HG03196 (cell line): ENCODE data around the gene BPIFB6.

Experiments used
- ATAC-seq: cut with Tn5 transposase; IDR thresholded peaks from one replicate; pipeline ENCODE4 v1.9.1; 2021; ENCODE audit not compliant: unreplicated experiment

The BPIFB6 gene

DNA sequence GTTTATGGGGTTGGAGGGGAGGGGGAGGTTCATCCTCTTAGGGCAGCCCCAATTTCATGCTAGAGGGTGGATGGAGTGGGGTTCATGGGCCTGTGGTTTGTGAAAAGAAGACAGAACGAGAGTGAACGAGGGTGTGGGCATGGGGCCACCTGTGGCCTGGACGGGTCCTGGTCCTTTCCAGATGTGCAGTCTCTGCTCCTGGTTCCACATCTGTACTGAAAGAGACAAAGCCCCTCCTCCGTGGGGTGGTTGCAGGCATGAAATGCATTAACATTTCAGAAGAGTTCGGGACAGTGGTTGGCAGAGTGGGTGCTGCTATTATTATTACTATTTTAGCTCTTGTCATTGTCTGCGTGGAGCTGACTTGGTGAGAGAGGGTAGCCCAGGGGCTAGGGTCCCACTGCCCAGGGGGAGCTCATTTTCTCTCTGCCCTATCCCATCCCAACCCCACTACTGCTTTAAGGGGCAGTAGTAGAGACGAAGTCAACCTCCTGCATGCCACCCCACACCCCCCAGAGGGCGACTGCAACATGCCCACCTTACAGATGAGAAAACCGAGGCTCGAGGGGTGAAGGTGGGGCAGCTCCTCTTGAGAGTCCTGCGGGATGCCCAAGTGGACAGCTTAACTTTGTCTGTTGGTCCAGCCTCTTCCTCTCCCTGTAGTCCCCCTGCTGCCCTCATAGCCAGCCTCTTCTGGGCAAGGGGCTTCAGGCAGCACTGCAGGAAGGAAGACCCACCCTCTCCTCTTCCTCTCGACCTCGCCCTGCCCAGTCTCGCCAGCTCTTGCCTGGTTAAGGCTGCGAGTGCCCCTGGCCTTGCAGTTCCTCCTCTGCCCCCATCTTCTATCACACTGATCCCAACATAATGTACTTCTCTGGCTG is 15.5 kb upstream of the BPIFB6 start:
- no peak for ATAC-seq

DNA sequence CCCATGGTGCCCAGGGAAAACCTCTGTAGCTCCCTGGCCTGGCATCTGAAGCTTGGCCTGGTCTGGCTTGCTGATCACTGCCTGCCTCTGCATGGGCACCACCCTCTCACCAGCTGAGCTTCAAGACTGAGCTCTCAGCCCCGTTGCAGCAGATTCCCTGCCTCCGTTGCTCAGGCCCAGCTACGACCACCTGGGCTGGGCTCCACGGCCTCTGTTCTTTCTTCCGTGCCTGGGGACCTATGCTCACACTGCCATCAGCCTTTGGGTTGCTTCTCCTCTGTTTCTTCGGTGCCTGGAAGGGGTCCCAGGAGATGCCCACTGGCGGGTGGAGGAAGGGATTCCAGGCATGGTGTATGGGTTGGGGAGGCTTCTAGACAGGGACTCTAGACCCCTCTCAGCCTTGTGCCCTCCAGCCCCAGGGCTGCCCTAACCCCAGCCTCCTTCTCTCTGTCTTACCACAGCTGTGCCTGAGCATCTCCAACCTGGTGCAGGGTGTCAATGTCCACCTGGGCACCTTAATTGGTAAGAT is 14.8 kb upstream of the BPIFB6 start:
- no peak for ATAC-seq

DNA sequence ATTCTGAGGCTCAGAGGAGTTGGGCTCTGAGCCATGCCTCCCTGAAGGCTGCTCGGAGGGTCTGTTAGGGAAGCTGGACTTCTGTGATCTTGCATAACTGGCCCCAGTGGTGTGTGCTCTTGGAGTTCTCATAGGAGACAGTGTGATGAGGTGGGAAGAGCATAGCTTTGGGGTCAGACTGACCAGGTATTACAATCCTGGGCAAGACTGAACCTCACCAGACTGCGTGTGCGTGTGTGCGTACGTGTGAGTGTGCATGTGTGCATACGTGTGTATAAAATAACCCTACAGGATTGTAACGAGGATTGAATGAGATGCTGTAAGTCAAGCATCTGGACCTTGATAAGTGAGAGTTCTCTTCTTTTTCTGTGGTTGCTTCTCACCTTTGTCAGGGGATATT is 13.9 kb upstream of the BPIFB6 start:
- ATAC-seq, result no peak

DNA sequence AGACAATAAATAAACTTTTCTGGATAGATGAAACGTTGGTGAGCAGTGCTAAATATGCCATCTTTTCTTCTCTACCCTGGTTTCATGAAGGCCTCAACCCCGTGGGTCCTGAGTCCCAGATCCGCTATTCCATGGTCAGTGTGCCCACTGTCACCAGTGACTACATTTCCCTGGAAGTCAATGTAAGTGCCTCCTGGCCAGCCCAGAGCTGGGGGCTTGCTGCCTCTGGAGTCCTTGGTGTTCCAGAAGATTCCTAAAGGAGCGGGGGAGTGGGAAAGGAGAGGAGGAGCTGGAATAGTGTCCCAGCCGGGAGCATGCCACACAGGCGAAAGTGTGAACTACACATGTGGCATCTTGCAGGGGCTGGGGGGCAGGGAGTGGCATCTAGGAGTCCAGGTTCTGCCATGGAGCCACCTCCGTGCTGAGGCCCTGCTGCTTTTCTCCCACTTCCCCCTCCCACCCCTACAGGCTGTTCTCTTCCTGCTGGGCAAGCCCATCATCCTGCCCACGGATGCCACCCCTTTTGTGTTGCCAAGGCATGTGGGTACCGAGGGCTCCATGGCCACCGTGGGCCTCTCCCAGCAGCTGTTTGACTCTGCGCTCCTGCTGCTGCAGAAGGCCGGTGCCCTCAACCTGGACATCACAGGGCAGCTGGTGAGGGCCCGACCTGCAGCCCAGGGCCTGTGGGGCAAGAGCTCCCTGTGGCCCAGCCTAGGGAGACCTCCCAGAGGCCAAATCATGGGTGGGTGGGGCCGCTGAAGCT is 13.1 kb upstream of the BPIFB6 start:
- ATAC-seq, result no peak

DNA sequence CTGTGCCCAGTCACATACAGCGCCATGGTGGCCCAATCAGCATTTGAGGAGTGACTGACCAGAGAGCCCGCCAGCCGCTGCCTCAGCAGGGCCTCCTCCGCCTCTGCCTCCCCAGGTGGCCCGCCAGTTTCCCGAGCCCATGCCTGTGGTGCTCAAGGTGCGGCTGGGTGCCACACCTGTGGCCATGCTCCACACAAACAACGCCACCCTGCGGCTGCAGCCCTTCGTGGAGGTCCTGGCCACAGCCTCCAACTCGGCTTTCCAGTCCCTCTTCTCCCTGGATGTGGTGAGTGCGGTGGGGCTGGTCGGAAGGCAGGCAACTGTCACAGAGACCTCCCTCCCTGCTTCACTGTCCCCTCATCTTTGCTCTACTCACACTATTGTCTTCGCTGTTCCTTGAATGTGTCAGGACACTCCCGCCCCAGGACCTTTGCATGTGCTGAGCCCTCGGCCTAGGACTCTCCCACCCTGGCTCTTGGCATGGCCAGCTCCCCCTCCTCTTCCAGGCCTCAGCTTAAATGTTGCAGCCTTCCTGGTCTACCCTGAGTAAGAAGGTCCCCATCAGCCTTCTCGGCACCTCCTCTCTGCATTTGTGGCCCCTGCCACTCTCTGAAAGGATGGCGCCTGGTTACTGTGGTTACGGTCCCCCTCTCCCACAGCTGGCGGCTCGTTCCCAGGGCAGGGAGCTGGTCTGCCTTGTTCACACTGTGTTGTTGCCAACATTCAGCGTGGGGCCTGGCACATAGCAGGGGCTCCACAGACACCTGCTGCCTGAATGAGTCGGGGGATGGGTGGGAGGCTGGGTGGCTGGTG is 11.8 kb upstream of the BPIFB6 start:
- no peak for ATAC-seq

DNA sequence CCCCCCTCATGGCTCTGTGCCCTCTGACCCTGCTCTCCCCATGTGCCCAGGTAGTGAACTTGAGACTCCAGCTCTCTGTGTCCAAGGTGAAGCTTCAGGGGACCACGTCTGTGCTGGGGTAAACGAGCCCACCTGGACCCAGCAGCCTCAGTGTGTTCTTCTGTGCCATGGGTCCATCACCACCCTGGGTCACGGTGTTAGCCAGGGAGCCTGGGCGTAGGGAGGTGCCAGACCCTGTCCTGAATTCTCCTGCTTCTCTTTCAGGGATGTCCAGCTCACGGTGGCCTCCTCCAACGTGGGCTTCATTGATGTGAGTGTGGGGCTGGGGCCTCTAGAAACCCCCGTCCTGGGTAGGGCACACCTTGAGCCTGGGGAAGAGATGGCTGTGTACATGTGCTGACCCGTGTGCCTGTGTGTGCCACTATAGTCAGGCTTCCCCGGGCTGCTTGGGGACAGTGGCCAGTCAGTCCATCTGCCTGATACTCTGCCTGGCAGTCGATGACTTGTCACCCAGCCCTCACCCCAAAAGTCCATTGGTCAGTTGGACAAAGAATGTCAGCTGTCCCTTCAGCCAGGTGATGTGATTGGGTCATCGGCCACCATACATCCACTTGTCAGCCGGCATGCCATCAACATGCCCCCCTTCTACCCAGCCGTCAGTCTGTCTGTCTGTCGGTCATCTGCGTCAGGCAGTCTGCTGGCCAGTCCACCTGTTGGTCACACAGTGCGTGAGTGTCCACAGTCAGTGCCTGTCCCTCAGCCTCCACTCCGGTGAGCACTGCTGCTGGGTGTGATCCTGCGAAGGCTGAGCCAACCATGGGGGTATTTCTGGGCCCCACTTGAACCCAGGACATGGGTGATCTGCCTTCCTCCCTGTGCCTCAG is 10.9 kb upstream of the BPIFB6 start:
- ATAC-seq, result no peak

DNA sequence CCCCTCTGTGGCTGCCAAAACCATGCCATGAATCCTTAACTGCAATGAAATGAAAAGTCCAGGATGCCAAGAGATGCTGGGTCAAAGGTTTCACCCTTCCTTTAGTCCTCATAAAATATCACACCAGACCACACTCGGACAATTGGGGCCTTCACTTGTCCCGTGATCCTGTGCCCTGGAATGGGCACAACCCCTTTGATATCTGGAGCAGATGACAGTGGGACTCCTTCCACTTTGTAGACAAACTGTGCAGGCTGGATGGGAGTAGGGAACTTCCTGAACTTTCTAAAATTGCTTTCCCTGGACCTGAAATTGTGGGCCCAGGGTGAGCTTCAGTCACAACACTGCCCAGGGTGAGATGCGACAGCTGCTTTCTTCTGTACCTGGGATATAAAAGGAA is 9.6 kb upstream of the BPIFB6 start:
- ATAC-seq, result no peak

DNA sequence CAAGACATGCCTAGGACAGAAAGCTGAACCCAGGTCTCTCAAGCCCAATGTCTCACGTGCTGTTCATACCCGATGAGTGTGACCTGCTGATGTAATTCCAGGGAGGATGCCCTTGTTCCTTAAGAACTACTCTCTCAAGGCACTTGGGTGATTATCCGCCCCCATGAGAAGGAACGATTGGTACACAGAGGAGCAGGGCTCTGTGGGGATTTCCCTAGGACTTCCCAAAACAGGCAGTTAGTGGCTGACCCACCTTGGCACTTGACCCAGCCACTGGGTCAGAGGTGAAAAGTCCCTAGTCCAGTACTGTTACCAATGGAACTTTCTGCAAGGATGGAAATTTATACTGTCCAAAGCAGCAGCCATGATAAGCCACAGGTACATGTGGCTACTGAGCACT is 9.2 kb upstream of the BPIFB6 start:
- no peak for ATAC-seq

DNA sequence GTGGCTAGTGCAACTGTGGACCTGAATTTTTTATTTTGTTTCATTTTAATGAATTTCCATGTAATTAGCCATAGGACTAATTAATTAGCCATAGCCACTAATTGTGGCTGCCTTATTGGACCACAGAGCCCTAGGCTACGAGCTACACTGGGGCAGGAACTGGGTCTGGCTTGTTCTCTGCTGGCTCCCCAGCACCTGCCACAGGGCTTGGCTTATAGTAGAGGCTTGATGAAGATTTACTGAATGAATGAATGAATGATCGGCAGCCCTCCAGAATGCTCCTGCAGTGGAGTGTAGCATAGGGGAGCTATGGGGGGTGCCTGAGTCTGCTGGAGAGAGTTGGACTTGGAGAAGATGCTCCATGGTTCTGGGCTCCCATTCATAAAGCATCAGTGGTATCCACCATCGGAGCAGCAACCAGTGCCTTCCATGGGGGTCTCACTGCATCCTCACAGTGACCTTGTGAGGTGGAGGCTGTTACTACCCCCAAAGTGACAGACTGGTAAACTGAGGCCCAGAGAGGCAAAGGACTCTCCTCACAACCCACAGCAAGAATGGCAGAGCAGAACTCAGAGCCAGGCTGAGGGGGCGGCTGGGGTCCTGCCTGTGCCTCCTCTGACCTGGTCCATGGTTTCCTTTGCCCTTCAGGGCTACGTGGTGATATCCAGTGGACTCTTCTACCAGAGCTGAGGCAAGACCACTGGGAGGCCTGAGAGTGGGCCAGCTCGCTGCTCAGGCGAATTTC is 8.6 kb upstream of the BPIFB6 start:
- no peak for ATAC-seq

DNA sequence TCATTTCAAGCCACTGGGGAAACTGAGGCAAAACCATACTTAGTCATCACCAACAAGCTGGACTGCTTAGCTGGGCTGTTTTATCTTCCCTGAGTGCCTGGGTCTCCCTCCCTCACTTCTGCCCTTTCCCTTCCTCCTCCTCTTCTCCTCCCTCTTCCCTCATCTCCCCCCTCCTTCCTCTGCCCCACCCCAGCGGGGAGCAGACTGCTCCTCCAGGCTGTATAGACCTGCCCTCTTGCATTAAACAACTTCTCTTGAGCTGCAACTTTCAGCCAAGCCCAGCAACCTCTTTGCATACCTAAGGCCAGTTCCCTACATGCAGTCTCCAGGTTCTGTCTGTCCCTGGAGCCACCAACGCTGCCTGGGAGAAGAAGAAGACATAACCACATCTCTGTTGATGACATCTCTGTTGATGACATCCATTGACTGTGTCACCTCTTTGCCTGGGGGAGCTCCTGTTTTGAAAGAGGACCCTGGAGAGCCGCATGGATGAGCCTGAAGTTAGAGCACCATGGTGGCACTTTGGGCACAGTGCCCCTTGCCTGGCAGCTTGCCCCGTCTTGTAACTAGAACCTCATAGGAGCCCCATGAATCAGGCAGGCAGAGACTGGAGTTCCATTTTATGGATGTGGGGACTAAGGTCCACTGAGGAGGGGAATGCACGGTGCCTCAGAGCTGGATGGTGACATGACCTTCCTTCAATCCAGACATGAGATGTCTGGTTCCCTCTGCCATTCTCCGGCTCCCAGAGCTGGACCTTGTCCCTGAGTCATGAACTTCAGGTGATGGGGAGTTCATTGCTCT is 7.8 kb upstream of the BPIFB6 start:
- no peak for ATAC-seq

DNA sequence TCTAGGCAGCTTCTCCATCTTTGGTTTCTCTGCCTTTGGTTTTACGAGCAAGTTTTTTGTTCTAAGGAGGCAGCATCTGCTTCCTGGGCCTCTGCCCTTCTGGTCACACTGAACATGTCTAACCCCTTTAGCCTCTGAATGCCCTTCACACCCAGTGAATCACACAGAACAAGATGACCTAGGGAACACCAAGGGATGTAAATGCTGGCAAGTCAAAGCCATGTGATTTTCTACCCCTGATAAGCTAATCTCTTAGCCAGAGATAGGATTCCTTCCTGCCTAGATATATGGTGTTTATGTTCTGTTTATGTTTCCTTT is 7.2 kb upstream of the BPIFB6 start:
- ATAC-seq, result no peak

DNA sequence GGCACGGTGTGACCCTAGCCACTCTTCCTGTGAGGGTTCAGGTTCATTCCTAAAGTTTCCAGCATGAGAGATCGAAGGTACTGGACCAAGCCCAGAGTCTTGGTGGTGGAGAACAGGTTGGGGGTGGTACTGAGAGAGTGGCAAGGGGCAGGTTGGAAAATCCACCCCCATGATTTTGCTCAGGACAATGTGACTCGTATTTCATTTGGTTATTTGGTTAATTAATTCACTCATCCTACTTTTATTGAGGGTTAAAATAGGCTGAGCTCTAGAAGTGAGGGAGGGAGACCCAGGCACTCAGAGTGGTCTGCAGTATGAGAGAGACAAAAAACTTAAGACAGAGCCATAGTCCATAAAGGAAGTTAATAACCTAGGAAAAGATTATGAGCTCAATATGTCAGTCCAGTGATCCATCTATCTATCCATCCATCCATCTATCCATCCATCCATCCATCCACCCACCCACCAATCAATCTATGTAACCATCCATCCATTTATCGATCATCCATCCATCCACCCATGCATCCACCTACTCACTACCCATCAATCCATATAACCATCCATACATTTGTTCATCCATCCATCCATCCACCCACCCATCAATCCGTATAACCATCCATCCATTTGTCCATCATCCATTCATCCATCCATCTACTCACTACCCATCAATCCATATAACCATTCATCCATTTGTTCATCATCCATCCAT is 6.7 kb upstream of the BPIFB6 start:
- ATAC-seq, result no peak

DNA sequence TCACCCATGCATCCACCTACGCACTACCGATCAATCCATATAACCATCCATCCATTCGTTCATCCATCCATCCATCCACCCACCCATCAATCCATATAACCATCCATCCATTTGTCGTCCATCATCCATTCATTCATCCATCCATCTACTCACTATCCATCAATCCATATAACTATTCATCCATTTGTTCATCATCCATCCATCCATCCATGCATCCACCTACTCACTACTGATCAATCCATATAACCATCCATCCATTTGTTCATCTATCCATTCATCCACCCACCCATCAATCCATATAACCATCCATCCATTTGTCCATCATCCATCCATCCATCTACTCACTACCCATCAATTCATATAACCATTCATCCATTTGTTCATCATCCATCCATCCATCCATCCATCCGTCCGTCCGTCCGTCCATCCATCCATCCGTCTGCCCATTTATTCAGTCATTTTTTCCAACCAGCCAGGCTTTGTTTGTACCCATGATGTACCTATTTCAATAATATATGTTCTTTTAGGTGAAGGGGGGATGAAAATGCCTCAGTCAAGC is 6.1 kb upstream of the BPIFB6 start:
- ATAC-seq, result no peak

DNA sequence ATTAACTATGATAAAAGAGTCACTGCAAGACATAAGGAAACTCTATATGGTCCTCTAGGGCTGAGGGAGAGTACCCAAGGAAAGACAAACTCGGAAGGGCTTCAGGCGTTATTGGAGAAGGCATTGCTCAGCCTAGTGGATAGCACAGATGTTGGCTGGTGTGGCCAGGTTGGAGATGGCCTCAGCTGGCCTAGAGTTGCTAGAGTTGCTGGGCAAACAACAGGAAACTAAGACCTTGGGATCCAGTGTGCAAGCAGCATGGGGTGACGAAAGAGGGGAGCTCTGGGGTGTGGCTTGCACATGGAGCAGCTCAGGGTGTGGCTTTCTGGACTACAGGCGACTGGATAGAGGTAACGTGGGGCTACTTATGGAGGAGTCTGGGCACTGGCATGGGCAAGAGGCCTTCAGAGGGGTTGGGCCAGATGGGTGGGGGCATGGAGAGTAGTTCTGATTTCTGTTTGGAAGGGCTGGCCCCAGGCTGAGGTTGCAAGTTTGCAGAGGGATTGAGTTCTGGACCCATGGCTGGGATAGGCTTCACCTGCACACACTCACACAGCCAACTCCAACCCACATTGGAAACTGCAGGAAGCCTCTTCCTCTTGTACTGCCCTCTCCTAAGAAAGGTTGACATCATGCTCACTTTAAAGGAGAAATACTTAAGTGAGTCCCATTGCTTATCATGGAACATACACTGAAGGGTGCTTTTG is 5.2 kb upstream of the BPIFB6 start:
- no peak for ATAC-seq

DNA sequence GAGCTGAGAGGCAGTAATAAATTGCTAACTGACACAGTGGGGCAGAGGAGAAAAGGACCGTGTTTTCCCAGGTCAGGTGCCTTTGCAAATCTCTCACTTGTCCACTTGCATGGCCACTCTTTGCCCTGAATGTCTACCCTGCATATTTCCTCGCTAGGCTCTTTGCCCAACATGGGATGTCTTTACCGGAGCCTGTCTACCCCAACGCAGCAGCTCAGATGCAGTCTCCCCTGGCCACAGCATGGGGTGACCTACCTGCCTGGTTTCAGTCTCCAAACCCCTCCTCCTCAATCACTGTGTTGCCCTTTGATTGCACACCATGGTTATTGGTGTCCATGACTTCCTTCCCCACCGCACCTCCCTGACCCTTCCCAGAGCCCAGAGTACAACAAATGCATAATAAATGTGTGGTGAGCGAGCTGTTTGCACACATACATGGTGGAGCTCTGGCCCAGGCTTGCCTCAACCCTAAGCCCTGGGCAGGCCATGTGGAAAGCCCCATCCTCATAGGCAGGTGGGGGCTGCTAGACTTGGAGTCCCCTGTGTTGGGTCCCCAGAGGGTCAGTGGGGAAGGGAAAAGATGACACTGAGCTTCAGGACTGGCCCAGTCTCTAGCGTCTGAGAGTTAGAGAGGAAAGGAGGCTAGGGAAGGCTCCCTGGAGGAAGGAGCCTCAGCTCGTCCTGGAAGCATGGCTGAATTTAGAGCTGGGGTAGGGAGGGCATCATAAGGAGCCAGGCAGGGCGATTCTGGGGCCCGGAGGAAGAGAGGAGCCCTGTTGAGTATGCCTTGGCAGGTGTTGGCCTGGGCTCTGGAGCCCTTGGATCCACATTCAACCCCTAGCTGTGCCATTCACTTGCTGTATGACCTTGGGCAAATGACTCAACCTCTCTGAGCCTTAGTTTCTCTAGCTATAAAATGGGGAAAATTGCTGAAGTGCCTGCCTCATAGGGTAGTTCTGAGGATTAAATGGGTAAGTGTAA is 4.4 kb upstream of the BPIFB6 start:
- no peak for ATAC-seq
